Caki2 (cell line): Measurements from ENCODE around the gene PCED1A. TPM values are rescaled to one million over a fixed set of nuclear protein-coding genes. Genes with fewer than 3 reads are reported as not detected.
"Not testable (repeated sequence)": the region's sequence is repeated elsewhere in the genome, so short reads cannot be mapped to it uniquely, and the experiment has no call there.

Experiments used
- DNase-seq: peaks from one replicate; pipeline ENCODE4 v3.0.0-alpha.2; 2015; ENCODE audit warnings: low read depth
- in situ Hi-C: cut with HindIII; loops from 2 replicates; pipeline ENCODE4 v1.10.0; 2016; ENCODE audit warnings: low sequenced_read_pairs, low pct_unique_long_range_greater_than_20kb, mixed read lengths
- total RNA-seq: library from RNA; depleted of rRNA; stranded (reverse); fragments of >200 nt; shearing (Covaris generic); gene quantifications from 2 replicates; pipeline ENCODE4 v1.2.3, GENCODE V29; 2014; ENCODE audit warnings: low replicate concordance

The PCED1A gene
- total RNA-seq, 1 experiment from 2014 or later = 31.8 TPM

DNA sequence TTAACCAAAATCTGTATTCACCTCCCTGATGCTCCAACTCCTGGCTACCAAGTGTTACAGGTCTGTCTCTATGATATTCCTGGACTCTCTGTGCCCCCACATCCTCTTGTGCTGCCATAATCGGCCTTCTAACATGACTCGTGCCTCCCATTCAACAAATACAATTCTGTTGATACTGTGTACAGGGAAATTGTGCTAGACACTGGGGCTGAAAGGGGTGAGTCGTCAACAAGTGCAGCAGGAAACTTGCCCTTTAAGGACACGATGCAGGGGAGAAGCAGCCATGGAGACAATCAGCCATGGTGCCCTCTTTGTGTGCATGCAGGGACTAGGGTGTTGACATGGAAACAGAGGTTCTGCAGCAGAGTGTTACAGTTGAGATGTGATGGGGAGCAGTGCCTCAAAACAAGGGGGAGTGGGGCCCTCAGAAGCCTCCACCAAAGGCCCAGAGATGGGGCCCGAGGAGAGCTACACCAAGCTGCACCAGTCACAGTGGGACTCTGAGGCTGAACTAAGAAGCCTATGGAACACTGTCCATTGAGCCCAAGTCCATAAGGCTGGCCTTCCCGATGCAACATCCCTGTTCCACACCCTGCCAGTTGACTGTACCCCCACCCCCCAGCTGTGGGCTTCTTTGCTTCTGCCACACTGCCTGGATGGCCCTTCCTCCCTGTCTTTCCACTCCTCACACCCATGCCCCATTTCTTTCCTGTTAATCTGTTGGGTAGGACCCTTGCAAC lies 3.1 kb downstream of the PCED1A start:
- in situ Hi-C loops = no loop called here
- no peak for DNase-seq

DNA sequence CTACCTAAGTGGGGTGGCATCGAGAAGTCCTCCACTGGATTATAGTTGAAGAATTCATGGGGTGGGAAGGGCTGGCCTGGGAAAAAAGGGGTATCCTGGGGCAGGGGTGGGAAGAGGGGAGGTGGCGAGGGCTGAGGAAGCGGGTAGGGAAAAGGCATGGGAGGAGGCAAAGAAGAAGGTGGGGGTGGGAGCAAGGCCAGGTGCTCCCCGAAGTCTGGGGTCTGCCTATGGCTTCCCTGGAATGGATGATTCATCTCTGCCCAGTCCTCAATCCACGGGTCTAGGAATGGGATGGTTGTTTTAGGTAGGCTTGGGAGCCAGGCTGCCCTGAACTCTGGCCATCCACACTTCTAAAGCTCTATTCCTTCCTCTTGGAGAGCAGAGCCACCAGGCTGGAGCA lies 4.4 kb downstream of the PCED1A start:
- no peak for DNase-seq
- in situ Hi-C loops = no loop called here

GRCh38 chr20:2835331-2835796 lies 5.1 kb downstream of the PCED1A start:
- in situ Hi-C loops = no loop called here

DNA sequence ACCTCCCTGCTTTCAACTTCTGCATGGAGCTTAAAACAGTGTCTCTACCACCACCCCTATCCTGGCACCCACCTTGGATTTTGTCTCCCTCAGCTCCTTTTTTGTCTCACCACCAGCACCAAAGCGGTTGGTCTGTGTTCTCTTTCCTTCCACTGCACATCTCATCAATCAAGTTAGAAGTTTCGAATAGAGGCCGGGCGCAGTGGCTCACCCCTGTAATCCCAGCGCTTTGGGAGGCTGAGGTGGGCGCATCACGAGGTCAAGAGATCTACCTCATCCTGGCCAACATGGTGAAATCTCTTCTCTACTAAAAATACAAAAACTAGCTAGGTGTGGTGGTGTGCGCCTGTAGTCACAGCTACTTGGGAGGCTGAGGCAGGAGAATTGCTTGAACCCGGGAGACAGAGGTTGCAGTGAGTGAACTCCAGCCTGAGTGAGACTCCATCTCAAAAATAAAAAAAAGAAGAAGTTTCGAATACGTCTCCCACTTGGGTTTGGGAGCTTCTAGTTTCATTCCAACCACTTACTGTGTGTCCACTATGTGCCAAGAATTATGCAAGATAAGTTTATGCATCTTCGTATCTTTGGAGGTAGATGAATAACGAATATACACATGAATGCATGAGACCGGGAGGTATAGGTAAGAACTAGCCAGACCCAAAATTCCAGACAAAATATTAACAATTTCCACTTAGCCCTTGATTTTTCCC lies 5.9 kb downstream of the PCED1A start:
- in situ Hi-C loops = no loop called here
- no peak for DNase-seq

More at GRCh38 chr20:2835331-2835796, 5.1 kb downstream of the PCED1A start:
- no peak for DNase-seq

- in situ Hi-C loops = no loop called here
- no peak for DNase-seq
These were observed 6.7 kb downstream of the PCED1A start for GRCh38 chr20:2833761-2834160.

DNA sequence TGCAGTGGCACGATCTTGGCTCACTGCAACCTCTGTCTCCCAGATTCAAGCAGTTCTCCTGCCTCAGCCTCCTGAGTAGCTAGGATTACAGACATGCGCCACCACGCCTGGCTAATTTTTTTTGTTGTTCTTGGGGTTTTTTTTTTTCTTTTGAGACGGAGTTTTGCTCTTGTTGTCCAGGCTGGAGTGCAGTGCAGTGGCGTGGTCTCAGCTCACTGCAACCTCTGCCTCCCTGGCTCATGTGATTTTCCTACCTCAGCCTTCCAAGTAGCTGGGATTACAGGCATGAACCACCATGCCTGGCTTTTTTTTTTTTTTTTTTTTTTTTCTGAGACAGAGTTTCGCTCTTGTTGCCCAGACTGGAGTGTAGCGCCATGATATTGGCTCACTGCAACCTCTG lies 9.2 kb downstream of the PCED1A start:
- in situ Hi-C loops = not testable (repeated sequence)
- peak; percentile 32 for DNase-seq

DNA sequence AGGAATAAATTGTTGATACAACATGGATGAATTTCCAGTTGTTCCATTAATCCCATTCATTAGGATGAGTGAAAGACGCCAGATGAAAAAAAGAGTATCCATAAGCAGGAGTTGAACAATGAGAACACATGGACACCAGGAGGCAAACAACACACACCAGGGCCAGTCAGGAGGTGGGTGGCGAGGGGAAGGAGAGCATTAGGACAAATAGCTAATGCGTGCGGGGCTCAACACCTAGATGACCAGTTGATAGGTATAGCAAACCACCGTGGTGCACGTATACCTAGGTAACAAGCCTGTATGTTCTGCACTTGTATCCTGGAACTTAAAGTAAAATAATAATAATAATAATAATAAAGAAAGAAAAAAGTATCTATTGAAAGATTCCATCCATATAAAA lies 11.1 kb downstream of the PCED1A start:
- in situ Hi-C loops = no loop called here
- no peak for DNase-seq

GRCh38 chr20:2826655-2827054 lies 13.8 kb downstream of the PCED1A start:
- no peak for DNase-seq
- in situ Hi-C loops = no loop called here

GRCh38 chr20:2825761-2826160 lies 14.7 kb downstream of the PCED1A start:
- no peak for DNase-seq
- in situ Hi-C loops = no loop called here

DNA sequence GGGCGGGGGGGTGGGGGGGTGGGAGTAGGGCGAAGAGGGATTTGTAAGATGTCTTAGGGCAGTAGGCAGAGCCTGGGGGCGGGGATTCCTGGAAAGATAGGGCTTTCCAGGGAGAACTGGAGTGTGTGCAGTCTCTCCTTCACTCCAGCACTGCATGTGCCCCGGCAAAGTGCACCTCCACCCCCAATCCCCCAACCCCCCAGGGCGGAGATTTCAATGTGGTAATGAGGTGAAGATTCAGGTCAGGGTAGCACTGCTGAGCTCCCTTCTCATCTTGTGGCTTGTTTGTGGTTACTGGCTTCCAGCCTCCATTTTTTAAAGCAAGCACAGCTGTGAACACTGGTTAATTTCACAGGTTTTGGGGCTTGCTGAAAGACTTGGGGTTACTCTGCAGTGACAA lies 18.4 kb downstream of the PCED1A start:
- no peak for DNase-seq
- in situ Hi-C loops = no loop called here

DNA sequence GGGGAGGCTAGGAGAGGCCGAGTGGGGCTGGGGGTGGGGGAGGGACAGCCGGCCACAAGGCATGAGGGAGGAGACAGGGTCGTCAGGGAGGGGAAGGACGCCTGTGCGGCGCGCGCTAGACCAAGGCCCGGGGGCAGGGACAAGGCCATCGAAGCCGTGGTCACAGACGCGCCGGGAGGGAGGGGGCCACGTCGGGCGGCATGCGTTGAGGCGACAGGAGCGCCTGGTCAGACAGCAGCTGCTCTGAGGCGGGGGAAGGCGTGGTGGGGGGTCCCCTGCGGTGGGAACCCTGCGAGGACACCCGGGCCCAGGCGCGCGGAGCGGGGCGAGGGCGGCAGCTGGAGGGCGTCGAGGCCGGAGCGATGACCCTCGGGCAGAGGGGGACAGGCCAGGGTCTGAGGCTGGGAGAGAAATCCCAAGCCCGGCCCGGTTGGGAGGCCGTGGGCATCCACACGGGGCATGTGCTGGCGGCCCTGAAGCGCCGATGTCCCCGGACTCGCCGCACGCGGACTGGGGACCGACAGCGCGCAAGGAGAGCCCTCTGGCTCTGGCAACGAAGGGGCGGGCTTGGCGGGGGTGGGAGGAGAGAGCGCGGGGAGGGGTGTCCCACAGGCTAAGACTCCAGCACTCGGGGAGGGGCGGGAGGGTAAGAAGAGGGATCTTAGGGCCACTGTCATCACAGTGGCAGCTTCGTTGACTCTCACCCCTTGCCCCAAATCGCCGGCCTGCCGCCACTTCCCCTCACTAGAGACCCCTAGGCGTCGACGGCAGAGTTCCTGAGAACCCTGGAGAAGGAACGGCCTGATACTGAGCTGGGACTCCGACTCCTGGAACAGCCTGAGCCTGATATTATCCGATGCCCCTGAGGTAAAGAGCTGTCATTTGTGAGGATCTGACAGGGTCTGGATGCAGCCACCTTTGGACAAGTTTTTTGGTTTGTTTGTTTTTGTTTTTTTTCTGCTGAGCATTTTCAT lies 19.3 kb downstream of the PCED1A start:
- DNase-seq = no peak
- in situ Hi-C loops = no loop called here

DNA sequence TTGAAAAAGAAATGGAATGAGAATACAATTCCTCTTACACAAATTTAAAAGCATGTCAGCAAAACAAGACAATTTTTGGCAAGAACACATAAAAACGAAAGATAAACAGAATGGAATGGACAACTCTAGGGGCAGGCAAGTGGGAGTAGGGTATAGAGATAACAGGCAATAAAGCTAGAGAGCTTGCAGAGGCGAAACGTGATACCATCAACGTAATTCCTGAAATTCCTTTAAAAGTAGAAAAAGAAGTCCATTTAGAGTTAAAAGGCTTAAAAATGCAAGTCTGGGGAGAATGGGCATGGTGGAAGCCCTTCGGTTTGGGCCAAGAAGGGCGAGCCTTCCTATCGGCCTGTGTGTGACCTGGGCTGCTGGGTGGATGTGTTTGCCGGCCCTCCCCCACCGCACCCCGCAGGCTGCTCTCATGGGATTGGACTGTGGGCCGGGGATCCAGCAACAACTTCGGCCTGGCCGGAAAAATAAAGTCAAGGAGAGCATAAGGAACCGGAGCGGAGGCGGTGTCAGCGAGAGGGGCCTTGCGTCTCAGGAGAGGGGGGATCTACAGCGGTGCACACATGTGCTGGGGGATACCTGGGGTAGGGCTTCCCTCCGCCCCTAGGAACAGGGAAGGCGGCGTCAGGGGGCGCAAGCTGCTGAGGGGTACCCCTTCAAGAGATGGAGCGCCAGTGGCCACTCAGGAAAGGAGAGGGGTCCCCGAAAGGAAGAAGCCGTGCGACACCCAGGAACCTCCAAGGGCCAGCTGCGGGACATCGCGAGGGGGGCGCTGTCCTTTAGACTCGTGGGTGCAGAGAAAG lies 20.2 kb downstream of the PCED1A start:
- DNase-seq = no peak
- in situ Hi-C loops = no loop called here

DNA sequence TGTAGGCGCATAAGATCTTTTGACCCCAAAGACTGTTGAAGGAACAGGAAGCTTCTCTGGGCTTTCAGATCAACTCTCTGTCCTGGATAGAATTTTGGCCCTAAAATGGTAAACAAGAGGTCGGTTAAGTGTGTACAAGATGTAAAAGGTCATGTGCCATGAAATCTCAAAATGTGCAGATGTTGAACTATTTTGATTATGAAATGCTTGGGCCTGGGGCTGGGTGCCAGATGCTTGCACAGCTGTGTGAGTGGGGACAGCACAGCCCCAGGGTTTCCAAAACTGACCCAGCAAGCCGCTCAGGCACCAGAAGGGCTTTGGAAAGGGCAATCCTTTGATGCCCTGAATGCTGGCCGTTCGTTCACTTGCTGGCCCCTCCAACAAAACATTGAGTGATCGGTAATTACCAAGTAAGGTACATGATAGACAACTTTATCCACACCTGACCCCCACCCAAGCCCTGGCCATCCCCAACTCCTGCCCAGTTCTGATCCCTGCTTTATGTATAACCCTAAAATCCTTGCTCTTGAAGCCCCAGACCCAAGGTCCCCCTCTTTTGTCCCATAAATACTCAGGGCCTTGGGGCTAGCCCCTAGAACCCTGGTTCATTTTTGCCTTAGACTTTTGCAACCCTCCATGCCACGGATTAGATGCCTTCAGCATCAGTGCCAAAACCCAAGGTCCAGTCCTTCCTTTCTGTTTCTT lies 22.4 kb downstream of the PCED1A start:
- in situ Hi-C loops = no loop called here
- DNase-seq = no peak

- no peak for DNase-seq
- in situ Hi-C loops = no loop called here
These were observed 23.1 kb downstream of the PCED1A start for GRCh38 chr20:2817341-2817726.

DNA sequence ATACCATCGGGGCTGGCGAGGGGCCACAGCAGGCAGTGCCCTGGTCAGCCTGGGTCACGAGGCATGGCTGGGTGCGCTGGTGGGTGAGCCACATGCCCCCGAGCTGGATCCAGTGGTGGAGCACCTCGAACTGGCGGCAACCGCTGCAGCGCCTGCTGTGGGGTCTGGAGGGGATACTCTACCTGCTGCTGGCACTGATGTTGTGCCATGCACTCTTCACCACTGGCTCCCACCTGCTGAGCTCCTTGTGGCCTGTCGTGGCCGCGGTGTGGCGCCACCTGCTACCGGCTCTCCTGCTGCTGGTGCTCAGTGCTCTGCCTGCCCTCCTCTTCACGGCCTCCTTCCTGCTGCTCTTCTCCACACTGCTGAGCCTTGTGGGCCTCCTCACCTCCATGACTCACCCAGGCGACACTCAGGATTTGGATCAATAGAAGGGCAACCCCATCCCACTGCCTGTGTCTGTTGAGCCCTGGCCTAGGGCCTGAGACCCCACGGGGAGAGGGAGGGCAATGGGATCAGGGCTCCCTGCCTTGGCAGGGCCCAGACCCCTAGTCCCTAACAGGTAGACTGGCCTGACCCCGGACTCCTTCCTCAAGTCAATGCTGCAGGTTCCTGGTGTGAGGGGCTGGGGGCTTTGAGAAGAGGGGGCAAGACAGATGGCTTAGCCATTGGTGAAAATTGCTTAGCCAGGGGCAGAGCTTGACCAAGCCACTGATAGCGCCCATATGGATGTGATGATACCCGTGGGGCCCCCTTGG lies 23.7 kb downstream of the PCED1A start:
- in situ Hi-C loops = no loop called here
- DNase-seq = no peak

GRCh38 chr20:2816030-2816582 lies 24.3 kb downstream of the PCED1A start, which contains the start of gene TMEM239:
Gene TMEM239 (plus strand): TSS chr20:2816364. CDS start chr20:2816555, 191 bp downstream.
- DNase-seq = no peak
- in situ Hi-C loops = no loop called here
